Neural cell (in vitro differentiated cells): ENCODE results near the gene SLC66A1. TPM values are rescaled to one million over a fixed set of nuclear protein-coding genes. Genes with fewer than 3 reads are reported as not detected.

Source experiments
- H2AFZ ChIP-seq: fragments of 200-600, 300-800 bp; sonication (generic), shearing (Covaris generic); 2 replicates; pipeline ENCODE4 v1.6.0; 2014; ENCODE audit warnings: low read depth, mild to moderate bottlenecking, antibody characterized with exemption, low read length, moderate library complexity
- H3F3A ChIP-seq: fragments of 200-600 bp; shearing (Covaris generic); 2 replicates; pipeline ENCODE4 v1.6.1; 2016; ENCODE audit warnings: mild to moderate bottlenecking, moderate library complexity, mixed read lengths, antibody characterized with exemption, low read length; ENCODE audit not compliant: insufficient read depth, poor library complexity, severe bottlenecking
- H3K27ac ChIP-seq: fragments of 200-600, 300-800 bp; sonication (generic), shearing (Covaris generic); 2 replicates; pipeline ENCODE4 v1.5.1; 2014; ENCODE audit warnings: mild to moderate bottlenecking, low read length, moderate library complexity
- H3K27me3 ChIP-seq: fragments of 300-800, 200-600 bp; sonication (generic), shearing (Covaris generic); 2 replicates; pipeline ENCODE4 v1.6.0; 2014; ENCODE audit warnings: mild to moderate bottlenecking, low read depth, low read length, moderate library complexity; ENCODE audit not compliant: insufficient read depth
- H3K36me3 ChIP-seq: fragments of 300-800, 200-600 bp; sonication (generic), shearing (Covaris generic); 2 replicates; pipeline ENCODE4 v1.5.1; 2014; ENCODE audit warnings: mild to moderate bottlenecking, antibody characterized with exemption, low read length, moderate library complexity; ENCODE audit not compliant: insufficient read depth
- H3K4me2 ChIP-seq: fragments of 300-800, 200-600 bp; sonication (generic), shearing (Covaris generic); 2 replicates; pipeline ENCODE4 v1.6.0; 2014; ENCODE audit warnings: mild to moderate bottlenecking, low read length
- H3K4me3 ChIP-seq: fragments of 300-800, 200-600 bp; sonication (generic), shearing (Covaris generic); 2 replicates; pipeline ENCODE4 v1.5.1; 2014; ENCODE audit warnings: mild to moderate bottlenecking, low read length, moderate library complexity
- H3K79me2 ChIP-seq: fragments of 200-600 bp; shearing (Covaris generic); replicated peaks from 2 replicates; pipeline ENCODE4 v1.6.0; 2014; ENCODE audit warnings: mild to moderate bottlenecking, low read length, moderate library complexity; ENCODE audit not compliant: insufficient read depth
- H3K9ac ChIP-seq: fragments of 300-800, 200-600 bp; sonication (generic), shearing (Covaris generic); 2 replicates; pipeline ENCODE4 v1.6.1; 2016; ENCODE audit warnings: mild to moderate bottlenecking, low read length, mixed read lengths
- H3K9me2 ChIP-seq: fragments of 200-600 bp; shearing (Covaris generic); 2 replicates; pipeline ENCODE4 v1.6.1; 2016; ENCODE audit warnings: mild to moderate bottlenecking, low read length, mixed read lengths; ENCODE audit not compliant: insufficient read depth
- H3K9me3 ChIP-seq: fragments of 200-600, 300-800 bp; sonication (generic), shearing (Covaris generic); 2 replicates; pipeline ENCODE4 v1.6.1; 2016; ENCODE audit warnings: mild to moderate bottlenecking, mixed run types, low read length, moderate library complexity, mixed read lengths
- H4K20me1 ChIP-seq: fragments of 200-600 bp; shearing (Covaris generic); 2 replicates; pipeline ENCODE4 v1.6.1; 2016; ENCODE audit warnings: mild to moderate bottlenecking, mixed run types; ENCODE audit not compliant: insufficient read depth
- EP300 ChIP-seq: fragments of 450-650 bp; conservative IDR thresholded peaks from 2 replicates; pipeline ENCODE4 v1.6.1; 2014; ENCODE audit warnings: antibody characterized with exemption, mild to moderate bottlenecking, moderate library complexity; ENCODE audit not compliant: poor library complexity, severe bottlenecking
- EZH2 ChIP-seq: fragments of 200-600, 300-800 bp; shearing (Covaris generic), sonication (generic); IDR thresholded peaks from 2 replicates; pipeline ENCODE4 v1.6.1; 2014; ENCODE audit warnings: antibody characterized with exemption, low read length, borderline replicate concordance, mild to moderate bottlenecking; ENCODE audit not compliant: insufficient read depth, poor library complexity, severe bottlenecking
- MXI1 ChIP-seq: fragments of 450-650 bp; conservative IDR thresholded peaks from 2 replicates; pipeline ENCODE4 v1.6.1; 2014; ENCODE audit warnings: antibody characterized with exemption, mild to moderate bottlenecking; ENCODE audit not compliant: poor library complexity, severe bottlenecking
- POLR2AphosphoS5 ChIP-seq: IDR thresholded peaks from 2 replicates; pipeline ENCODE4 v1.6.1; 2012
- RAD21 ChIP-seq: fragments of 450-650 bp; conservative IDR thresholded peaks from 2 replicates; pipeline ENCODE4 v1.6.1; 2014; ENCODE audit warnings: antibody characterized with exemption, mild to moderate bottlenecking, moderate library complexity
- SMC3 ChIP-seq: fragments of 450-650 bp; conservative IDR thresholded peaks from 2 replicates; pipeline ENCODE4 v1.6.1; 2014; ENCODE audit warnings: antibody characterized with exemption, mild to moderate bottlenecking, moderate library complexity; ENCODE audit not compliant: poor library complexity
- TAF1 ChIP-seq: IDR thresholded peaks from 2 replicates; pipeline ENCODE4 v1.6.1; 2012; ENCODE audit warnings: low read depth
- polyA plus RNA-seq: library from polyadenylated mRNA; depleted of rRNA; stranded (reverse); fragments of >200 nt; gene quantifications from 2 replicates; pipeline ENCODE4 v1.2.3, GENCODE V29; 2014
- TF ChIP-seq, protein P1 (sequence below): fragments of 450-650 bp; IDR thresholded peaks from 2 replicates; pipeline ENCODE4 v1.5.1; 2014; ENCODE audit warnings: antibody characterized with exemption, mild to moderate bottlenecking, moderate library complexity; ENCODE audit not compliant: poor library complexity, severe bottlenecking
- TF ChIP-seq, protein P2 (sequence below): IDR thresholded peaks from 2 replicates; pipeline ENCODE4 v1.6.1; 2012; ENCODE audit warnings: borderline replicate concordance

Gene SLC66A1
- polyA plus RNA-seq, 1 donor from 2014 or later: 31.8 TPM

DNA sequence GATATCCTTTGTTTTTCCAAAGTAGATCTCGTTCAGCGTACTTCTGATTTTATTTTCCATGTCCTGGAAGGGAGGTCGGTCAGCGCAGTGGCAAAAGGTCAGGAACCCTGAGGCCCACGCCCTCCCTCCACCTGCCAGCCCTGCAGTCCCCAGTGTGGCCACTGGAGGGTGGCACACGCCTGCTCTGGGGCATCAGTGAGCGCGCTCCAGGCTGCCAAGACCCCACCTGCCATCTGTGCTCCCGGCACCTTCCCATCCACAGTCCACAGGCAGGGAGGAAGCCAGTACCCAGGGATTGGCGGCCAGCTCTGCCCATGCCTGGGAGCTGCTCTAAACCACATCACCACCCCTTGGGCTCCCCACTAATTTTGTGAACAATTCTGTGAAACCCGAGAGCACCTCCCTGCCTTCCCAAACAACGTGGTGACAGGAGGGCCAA, 32.3 kb downstream of the SLC66A1 start:
- Histone ChIP-seq H2AFZ (no peak overlapping the region), H3K9me3 (no peaks in the 10 kb centered on the region), H3K9me2 (no peaks in the 10 kb centered on the region), H3K36me3 (no peaks in the 10 kb centered on the region), H3F3A (no peaks in the 10 kb centered on the region), H4K20me1 (no peaks in the 10 kb centered on the region), H3K9ac (no peak overlapping the region), H3K4me2 (no peak overlapping the region), H3K27me3 (no peaks in the 10 kb centered on the region), H3K27ac (no peak overlapping the region), H3K4me3 (no peak overlapping the region), H3K79me2 (no peaks in the 10 kb centered on the region)
- TF ChIP-seq, protein P1, sequence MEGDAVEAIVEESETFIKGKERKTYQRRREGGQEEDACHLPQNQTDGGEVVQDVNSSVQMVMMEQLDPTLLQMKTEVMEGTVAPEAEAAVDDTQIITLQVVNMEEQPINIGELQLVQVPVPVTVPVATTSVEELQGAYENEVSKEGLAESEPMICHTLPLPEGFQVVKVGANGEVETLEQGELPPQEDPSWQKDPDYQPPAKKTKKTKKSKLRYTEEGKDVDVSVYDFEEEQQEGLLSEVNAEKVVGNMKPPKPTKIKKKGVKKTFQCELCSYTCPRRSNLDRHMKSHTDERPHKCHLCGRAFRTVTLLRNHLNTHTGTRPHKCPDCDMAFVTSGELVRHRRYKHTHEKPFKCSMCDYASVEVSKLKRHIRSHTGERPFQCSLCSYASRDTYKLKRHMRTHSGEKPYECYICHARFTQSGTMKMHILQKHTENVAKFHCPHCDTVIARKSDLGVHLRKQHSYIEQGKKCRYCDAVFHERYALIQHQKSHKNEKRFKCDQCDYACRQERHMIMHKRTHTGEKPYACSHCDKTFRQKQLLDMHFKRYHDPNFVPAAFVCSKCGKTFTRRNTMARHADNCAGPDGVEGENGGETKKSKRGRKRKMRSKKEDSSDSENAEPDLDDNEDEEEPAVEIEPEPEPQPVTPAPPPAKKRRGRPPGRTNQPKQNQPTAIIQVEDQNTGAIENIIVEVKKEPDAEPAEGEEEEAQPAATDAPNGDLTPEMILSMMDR: peak; percentile 78
- TF ChIP-seq RAD21: peak; percentile 83
- TF ChIP-seq MXI1: no peak
- TF ChIP-seq SMC3: peak; percentile 79

DNA sequence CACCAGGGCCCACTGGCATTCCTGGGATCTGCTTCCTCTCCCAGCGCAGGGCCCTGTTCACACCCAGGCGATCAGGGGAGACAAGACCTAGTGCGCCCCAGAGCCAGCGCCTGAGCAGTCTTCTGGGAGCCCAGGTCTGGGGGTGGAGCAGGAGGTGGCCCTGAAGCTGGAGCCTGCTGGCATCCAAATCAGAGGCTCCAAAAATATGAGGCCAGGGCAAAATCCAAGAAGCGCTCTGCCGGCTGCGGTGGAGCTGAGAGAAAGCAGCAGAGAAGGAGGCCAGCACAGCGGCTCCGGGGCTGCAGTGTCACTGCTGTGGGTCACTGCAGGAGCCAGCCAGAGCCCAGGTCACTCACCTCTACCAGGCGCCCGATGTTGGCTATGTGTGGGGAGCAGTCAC, 32.7 kb downstream of the SLC66A1 start:
- no peak overlapping the region for H3K9ac ChIP-seq
- TF ChIP-seq EZH2 (no peak), POLR2AphosphoS5 (no peak), MXI1 (no peak), EP300 (no peak), SMC3 (no peak), TAF1 (no peak), RAD21 (no peak)
- TF ChIP-seq, protein P1: no peak
- TF ChIP-seq, protein P2, sequence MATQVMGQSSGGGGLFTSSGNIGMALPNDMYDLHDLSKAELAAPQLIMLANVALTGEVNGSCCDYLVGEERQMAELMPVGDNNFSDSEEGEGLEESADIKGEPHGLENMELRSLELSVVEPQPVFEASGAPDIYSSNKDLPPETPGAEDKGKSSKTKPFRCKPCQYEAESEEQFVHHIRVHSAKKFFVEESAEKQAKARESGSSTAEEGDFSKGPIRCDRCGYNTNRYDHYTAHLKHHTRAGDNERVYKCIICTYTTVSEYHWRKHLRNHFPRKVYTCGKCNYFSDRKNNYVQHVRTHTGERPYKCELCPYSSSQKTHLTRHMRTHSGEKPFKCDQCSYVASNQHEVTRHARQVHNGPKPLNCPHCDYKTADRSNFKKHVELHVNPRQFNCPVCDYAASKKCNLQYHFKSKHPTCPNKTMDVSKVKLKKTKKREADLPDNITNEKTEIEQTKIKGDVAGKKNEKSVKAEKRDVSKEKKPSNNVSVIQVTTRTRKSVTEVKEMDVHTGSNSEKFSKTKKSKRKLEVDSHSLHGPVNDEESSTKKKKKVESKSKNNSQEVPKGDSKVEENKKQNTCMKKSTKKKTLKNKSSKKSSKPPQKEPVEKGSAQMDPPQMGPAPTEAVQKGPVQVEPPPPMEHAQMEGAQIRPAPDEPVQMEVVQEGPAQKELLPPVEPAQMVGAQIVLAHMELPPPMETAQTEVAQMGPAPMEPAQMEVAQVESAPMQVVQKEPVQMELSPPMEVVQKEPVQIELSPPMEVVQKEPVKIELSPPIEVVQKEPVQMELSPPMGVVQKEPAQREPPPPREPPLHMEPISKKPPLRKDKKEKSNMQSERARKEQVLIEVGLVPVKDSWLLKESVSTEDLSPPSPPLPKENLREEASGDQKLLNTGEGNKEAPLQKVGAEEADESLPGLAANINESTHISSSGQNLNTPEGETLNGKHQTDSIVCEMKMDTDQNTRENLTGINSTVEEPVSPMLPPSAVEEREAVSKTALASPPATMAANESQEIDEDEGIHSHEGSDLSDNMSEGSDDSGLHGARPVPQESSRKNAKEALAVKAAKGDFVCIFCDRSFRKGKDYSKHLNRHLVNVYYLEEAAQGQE: no peak
- H3F3A ChIP-seq: no peaks in the 10 kb centered on the region
- H4K20me1 ChIP-seq: no peaks in the 10 kb centered on the region
- no peak overlapping the region for H3K4me3 ChIP-seq
- no peak overlapping the region for H3K4me2 ChIP-seq
- no peak overlapping the region for H3K27ac ChIP-seq
- H2AFZ ChIP-seq: no peak overlapping the region
- H3K9me3 ChIP-seq: no peaks in the 10 kb centered on the region
- H3K36me3 ChIP-seq: no peaks in the 10 kb centered on the region
- no peaks in the 10 kb centered on the region for H3K27me3 ChIP-seq
- H3K9me2 ChIP-seq: no peaks in the 10 kb centered on the region
- H3K79me2 ChIP-seq: no peaks in the 10 kb centered on the region
